Heart right ventricle (tissue), 16 donors: ENCODE data around the gene SLC39A12. TPM values are rescaled to one million over a fixed set of nuclear protein-coding genes. Genes with fewer than 3 reads are reported as not detected.
A peak's percentile ranks its signal among the peaks of the same experiment; 100 is the strongest.

Experiments used
- ATAC-seq, 8 donors: fragments of 200-7000 bp; cut with Tn5 transposase; one replicate each; pipeline ENCODE4 v1.9.1; 2020; ENCODE audit warnings: mild to moderate bottlenecking in 8 of 8, moderate library complexity in 8 of 8, moderate number of reproducible peaks in 1 of 8
- DNase-seq, 2 donors: peaks; one replicate each; pipeline ENCODE4 v3.0.0-alpha.2; 2020
- H3K27ac ChIP-seq, 10 donors: fragments of 200-600 bp; sonication (generic) in 2 of 10; one replicate each; pipeline versions ENCODE4 v1.5.0 to v1.8.0; 2020 to 2022; ENCODE audit warnings: mild to moderate bottlenecking in 3 of 10
- H3K27me3 ChIP-seq, 7 donors: fragments of 200-600 bp; one replicate each; pipeline ENCODE4 v1.8.0; 2021 to 2022; ENCODE audit warnings: mild to moderate bottlenecking in 2 of 7
- H3K36me3 ChIP-seq, 9 donors: fragments of 200-600 bp; sonication (generic) in 1 of 9; one replicate each; pipeline versions ENCODE4 v1.5.0 to v1.8.0; 2020 to 2022; ENCODE audit warnings: mild to moderate bottlenecking in 2 of 9
- H3K4me1 ChIP-seq, 9 donors: fragments of 200-600 bp; sonication (generic) in 1 of 9; one replicate each; pipeline versions ENCODE4 v1.5.0 to v1.8.0; 2020 to 2022; ENCODE audit warnings: mild to moderate bottlenecking in 4 of 9
- H3K4me3 ChIP-seq, 10 donors: fragments of 200-600 bp; sonication (generic) in 2 of 10; one replicate each; pipeline versions ENCODE4 v1.5.0 to v1.8.0; 2020 to 2022; ENCODE audit warnings: mild to moderate bottlenecking in 7 of 10, moderate library complexity in 2 of 10
- H3K9me3 ChIP-seq, 11 donors: fragments of 200-600 bp in 10 of 11; sonication (generic) in 2 of 11; one replicate each; pipeline versions ENCODE4 v1.5.0 to v1.8.0; 2013 to 2022; ENCODE audit warnings: mild to moderate bottlenecking in 2 of 11, control low read depth in 1 of 11, moderate library complexity in 1 of 11
- WGBS, 2 donors: extraction: QIAGEN DNeasy Blood & Tissue Kit; methylation state at CpG; one replicate each; pipeline ENCODE4 v1.1.7; 2013; ENCODE audit warnings: inconsistent platforms in 1 of 2; 5-methylcytosine and 5-hydroxymethylcytosine counted together
- intact Hi-C, 10 donors: fragments of 100-400 bp; cut with DNase I; formaldehyde crosslinking; loops; one replicate each; pipeline versions ENCODE4 v1.11.1 to v1.14.2; 2022
- polyA plus RNA-seq, 2 donors: library from polyadenylated mRNA; stranded (reverse); fragments of 200-250 nt; gene quantifications; one replicate each; pipeline ENCODE4 v1.2.3, GENCODE V29; 2013
- total RNA-seq, 10 donors: library from RNA; stranded (reverse); fragmentation: NEBNext Ultra II Directional in 3 of 10; extraction: Animal tissue kit (Norgen Biotek cat#: 25700) in 3 of 10; gene quantifications; one replicate each; pipeline versions ENCODE4 v1.2.1 to v1.2.4, GENCODE V29; 2021 to 2023
- TF ChIP-seq, protein P1 (sequence below), 9 donors: fragments of 200-600 bp; sonication (generic) in 2 of 9; IDR thresholded peaks; one replicate each; pipeline versions ENCODE4 v1.5.0 to v1.8.0; 2021 to 2022; ENCODE audit warnings: antibody characterized with exemption in 9 of 9, mild to moderate bottlenecking in 5 of 9, moderate library complexity in 1 of 9
- donor health status: Arrhythmogenic right ventricular cardiomyopathy.
- donor health status: ischemic (EF 13 %, LVEDD 7.1; RV severe dilation, severe dysfunction).
- donor health status: healthy with polysubstance abuse.
- donor health status: DM: no; HTN: yes; CAD: no.
- donor health status: DM: no; HTN: no; CAD: no.
- donor health status: ischemic (EF 25% LVEDD 6.9; RV normal size, moderate dysfunction).
- donor health status: ischemic (EF 25% LVEDD 5.7; RV mildly dilated, moderate dysfunction).
- donor health status: healthy.
- donor health status: DM: yes; HTN: yes; CAD: no.
- donor health status: Ischemic cardiomyopathy.
- donor health status: ischemic (EF 35%, LVEDD 5.7; RV mildly dilated, moderate dysfunction).
- donor health status: nonischemic (EF 11% LVEDD 7.7; RV severe dilation, severe dysfunction).
- donor health status: DM: yes; HTN: yes; CAD: no.
- donor health status: PGD.
- donor health status: ischemic (EF 29% LVEDD 5.4; RV normal size, mild dysfunction).
- donor health status: nonischemic (EF 23%, LVEDD 6.1; RV moderate dilation, normal function).

The SLC39A12 gene
- total and polyA plus RNA-seq, 12 donors, result 0.01 to 0.08 TPM; not detected in 10

DNA sequence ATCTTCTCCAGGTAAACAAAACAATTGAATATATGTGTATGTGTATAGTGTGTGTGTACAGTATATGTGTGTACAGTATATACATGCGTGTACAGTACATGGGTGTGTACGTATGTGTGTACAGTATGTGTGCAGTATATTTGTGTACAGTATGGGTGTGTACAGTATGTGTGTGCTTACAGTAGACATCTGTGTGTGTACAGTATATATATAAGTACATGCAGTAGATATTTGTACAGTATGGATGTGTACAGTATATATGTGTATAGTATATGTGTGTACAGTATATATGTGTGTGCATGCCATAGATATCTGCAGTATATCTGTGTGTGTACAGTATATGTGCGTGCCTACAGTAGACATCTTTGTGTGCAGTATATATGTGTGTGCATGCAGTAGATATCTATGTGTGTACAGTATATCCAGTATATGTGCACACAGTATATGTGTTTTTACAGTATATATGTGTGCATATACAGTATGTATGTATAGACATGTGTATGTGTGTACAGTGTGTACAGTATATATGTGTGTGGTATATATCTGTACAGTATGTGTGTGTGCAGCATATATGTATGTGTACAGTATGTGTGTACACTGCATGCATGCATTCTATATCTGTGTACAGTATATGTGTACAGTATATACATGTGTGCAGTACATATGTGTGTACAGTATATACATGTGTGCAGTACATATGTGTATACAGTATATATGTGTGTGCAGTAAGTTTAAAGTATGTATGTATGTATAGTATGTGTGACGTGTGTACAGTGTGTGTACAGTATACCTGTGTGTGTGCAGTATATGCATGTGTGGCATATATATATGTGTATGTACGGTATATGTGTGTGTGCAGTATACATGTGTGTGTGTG is 37.3 kb upstream of the SLC39A12 start:
- TF ChIP-seq, protein P1, sequence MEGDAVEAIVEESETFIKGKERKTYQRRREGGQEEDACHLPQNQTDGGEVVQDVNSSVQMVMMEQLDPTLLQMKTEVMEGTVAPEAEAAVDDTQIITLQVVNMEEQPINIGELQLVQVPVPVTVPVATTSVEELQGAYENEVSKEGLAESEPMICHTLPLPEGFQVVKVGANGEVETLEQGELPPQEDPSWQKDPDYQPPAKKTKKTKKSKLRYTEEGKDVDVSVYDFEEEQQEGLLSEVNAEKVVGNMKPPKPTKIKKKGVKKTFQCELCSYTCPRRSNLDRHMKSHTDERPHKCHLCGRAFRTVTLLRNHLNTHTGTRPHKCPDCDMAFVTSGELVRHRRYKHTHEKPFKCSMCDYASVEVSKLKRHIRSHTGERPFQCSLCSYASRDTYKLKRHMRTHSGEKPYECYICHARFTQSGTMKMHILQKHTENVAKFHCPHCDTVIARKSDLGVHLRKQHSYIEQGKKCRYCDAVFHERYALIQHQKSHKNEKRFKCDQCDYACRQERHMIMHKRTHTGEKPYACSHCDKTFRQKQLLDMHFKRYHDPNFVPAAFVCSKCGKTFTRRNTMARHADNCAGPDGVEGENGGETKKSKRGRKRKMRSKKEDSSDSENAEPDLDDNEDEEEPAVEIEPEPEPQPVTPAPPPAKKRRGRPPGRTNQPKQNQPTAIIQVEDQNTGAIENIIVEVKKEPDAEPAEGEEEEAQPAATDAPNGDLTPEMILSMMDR (IDR thresholded peaks at IDR 0.05), result no peak
- Histone ChIP-seq H3K27ac (peak overlapping the region in 5 of 10 donors; percentile 28 to 79 (median 75)), H3K27me3 (no peaks in the 10 kb centered on the region), H3K36me3 (peaks cover 0 to 11% (median 0%) of the 10 kb centered on the region in 9 donors), H3K4me3 (no peak overlapping the region), H3K9me3 (peaks cover 0 to 5% (median 0%) of the 10 kb centered on the region in 11 donors), H3K4me1 (peaks cover 0 to 21% (median 8%) of the 10 kb centered on the region in 9 donors)
- ATAC-seq (peak in 5 of 8 donors; percentile 8 to 53 (median 32)), DNase-seq (no peak)
- intact Hi-C loops, result loop anchor here in 8 of 10 donors (5.0 to 10.0 kb wide), 5 partner anchors 190 to 303 kb away; partner anchors contain the start of gene CACNB2 (in 1 of the 8)
- 87 to 95% methylated on average over 5 of the region's 5 CpGs for WGBS, 2 donors

DNA sequence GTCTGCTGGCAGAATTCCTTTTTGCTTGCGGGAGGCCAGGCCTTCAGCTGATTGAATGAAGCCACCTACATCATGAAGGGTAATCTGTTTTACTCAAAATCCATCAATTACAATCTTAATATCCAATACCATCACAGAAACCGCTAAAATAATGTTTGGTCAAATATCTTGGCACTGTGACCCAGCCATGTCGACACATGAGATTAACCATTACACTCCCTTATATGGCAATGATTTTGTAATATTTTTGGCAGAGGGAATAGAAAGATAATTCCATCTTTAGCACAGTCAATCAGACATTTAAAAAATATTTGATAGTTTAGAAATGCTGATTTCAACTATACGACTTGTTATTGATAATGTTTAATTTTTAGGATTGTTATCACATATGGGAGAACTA is 36.5 kb upstream of the SLC39A12 start:
- Histone ChIP-seq H3K4me3 (no peak overlapping the region), H3K36me3 (peaks cover 0 to 7% (median 0%) of the 10 kb centered on the region in 9 donors), H3K27ac (peak overlapping the region in 5 of 10 donors; percentile 28 to 52 (median 40)), H3K4me1 (peaks cover 0 to 21% (median 8%) of the 10 kb centered on the region in 9 donors), H3K9me3 (peaks cover 0 to 12% (median 0%) of the 10 kb centered on the region in 11 donors), H3K27me3 (no peaks in the 10 kb centered on the region)
- ATAC-seq (no peak), DNase-seq (no peak)
- 42 to 55% methylated on average over 4 of the region's 4 CpGs for WGBS, 2 donors
- intact Hi-C loops, result loop anchor here in 3 of 10 donors (10.0 kb wide), 1 partner anchor 190 kb away; no protein-coding TSS in a partner anchor
- TF ChIP-seq, protein P1 (IDR thresholded peaks at IDR 0.05), result no peak

DNA sequence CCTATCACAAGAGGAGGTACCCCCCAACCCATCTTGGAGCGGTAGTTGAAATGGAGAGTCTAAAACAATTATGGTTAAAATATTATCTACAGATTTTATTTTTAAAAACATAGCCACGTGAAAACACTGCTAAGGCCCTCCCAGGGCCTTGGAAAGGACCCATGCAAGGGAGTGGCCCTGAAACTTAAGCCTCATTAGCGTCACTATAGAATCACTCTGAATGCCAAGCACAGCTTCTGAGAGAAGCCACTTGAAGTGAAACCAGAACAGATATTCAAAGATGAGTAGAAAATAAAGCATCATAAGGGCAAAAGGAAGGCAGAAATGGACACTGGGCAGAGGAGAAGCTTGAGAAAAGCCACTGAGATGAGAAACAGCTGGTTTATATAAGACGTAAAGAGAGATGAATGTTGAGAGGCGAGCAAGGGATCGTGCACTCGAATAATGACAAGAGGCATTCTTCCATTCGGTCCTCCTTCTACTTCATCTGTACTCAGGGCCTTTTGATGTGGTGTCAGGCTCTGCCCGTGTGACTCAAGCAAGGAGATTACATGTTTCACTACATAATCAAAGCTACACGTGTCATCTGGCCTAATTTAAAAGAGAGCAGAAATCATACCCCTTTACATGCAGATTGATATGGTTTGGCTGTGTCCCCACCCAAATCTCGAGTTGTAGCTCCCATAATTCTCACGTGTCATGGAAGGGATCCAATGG is 33.4 kb upstream of the SLC39A12 start:
- H3K27ac ChIP-seq, result peak overlapping the region in 1 of 10 donors; percentile 40
- TF ChIP-seq, protein P1 (IDR thresholded peaks at IDR 0.05), result no peak
- DNase-seq (no peak), ATAC-seq (no peak)
- peaks cover 0 to 16% (median 8%) of the 10 kb centered on the region in 9 donors for H3K4me1 ChIP-seq
- intact Hi-C loops, result loop anchor here in 3 of 10 donors (10.0 kb wide), 1 partner anchor 186 kb away; no protein-coding TSS in a partner anchor
- H3K9me3 ChIP-seq, result peaks cover 0 to 17% (median 0%) of the 10 kb centered on the region in 11 donors
- 49 to 55% methylated on average over 12 of the region's 12 CpGs for WGBS, 2 donors
- no peaks in the 10 kb centered on the region for H3K27me3 ChIP-seq
- H3K4me3 ChIP-seq, result no peak overlapping the region
- H3K36me3 ChIP-seq, result no peaks in the 10 kb centered on the region

DNA sequence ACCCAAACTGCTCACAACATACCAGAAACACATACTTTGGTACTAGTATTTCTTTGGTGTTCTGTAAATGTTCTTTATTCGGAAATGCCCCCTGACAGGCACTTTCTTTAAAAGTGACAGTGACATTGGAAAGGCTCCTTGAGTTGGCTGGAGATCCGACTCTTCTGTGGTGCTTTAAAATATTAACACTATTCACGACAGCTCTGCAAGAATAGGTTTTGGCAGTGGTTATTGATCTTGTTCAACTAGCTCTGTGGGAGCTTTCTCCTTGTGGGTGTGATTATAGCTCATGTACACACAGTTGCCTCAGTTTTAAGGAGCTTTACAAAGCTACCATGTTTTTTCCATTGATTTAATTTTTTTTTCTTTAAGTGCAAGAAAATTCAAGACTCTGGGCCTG is 30.3 kb upstream of the SLC39A12 start:
- DNase-seq, result no peak
- H3K9me3 ChIP-seq, result peaks cover 0 to 17% (median 0%) of the 10 kb centered on the region in 11 donors
- H3K27ac ChIP-seq, result no peak overlapping the region
- ATAC-seq, result peak in 1 of 8 donors; percentile 65
- TF ChIP-seq, protein P1 (IDR thresholded peaks at IDR 0.05), result no peak
- intact Hi-C loops, result no loop called here
- WGBS, 2 donors, result 39 to 56% methylated on average over 3 of the region's 3 CpGs
- peaks cover 0 to 3% (median 0%) of the 10 kb centered on the region in 9 donors for H3K4me1 ChIP-seq
- H3K36me3 ChIP-seq, result no peaks in the 10 kb centered on the region
- H3K27me3 ChIP-seq, result no peaks in the 10 kb centered on the region
- H3K4me3 ChIP-seq, result no peak overlapping the region
